ENCODE measurements around the gene ZBTB16. TPM values are rescaled to one million over a fixed set of nuclear protein-coding genes. Genes with fewer than 3 reads are reported as not detected.
A peak's percentile ranks its signal among the peaks of the same experiment; 100 is the strongest.

Gene ZBTB16
- total RNA-seq, 2 experiments from 2014 or later, result 19.1 to 20.6 TPM

- intact Hi-C loops (cut with DNase I, micrococcal nuclease), result no loop called here
- Mint-ChIP-seq H3K36me3 (ENCODE audit: low read depth) (no peaks in the 10 kb centered on the region), H3K27ac (no peak overlapping the region), H3K4me3 (no peak overlapping the region), H3K9me3 (no peaks in the 10 kb centered on the region), H3K27me3 (no peaks in the 10 kb centered on the region), H3K4me1 (ENCODE audit: low read depth) (peaks cover 70% of the 10 kb centered on the region)
- ChIA-PET CTCF (no interaction called here), POLR2A (no interaction called here)
- no peaks in the 10 kb centered on the region for H3K36me3 ChIP-seq (ENCODE audit: insufficient read depth, low read length)
- no peaks in the 10 kb centered on the region for H3K9me3 ChIP-seq (ENCODE audit: control insufficient read depth in 1 of 2, insufficient read depth in 1 of 2, low read length in 2 of 2)
- H3K27ac ChIP-seq (ENCODE audit: low read depth in 1 of 2, low read length in 2 of 2), result no peak overlapping the region
- H3K4me3 ChIP-seq (ENCODE audit: low read length), result no peak overlapping the region
- no peaks in the 10 kb centered on the region for H3K27me3 ChIP-seq (ENCODE audit: control insufficient read depth in 1 of 2, insufficient read depth in 2 of 2, low read length in 2 of 2)
- TF ChIP-seq CTCF (IDR thresholded peaks at IDR 0.05), result no peak
- peaks cover 63% of the 10 kb centered on the region for H3K4me1 ChIP-seq (ENCODE audit: insufficient read depth, low read length)
- DNase-seq (no peak), ATAC-seq (ENCODE audit: poor library complexity) (no peak)
Measured at GRCh38 chr11:114156782-114157181, 97.3 kb downstream of the ZBTB16 start.

DNA sequence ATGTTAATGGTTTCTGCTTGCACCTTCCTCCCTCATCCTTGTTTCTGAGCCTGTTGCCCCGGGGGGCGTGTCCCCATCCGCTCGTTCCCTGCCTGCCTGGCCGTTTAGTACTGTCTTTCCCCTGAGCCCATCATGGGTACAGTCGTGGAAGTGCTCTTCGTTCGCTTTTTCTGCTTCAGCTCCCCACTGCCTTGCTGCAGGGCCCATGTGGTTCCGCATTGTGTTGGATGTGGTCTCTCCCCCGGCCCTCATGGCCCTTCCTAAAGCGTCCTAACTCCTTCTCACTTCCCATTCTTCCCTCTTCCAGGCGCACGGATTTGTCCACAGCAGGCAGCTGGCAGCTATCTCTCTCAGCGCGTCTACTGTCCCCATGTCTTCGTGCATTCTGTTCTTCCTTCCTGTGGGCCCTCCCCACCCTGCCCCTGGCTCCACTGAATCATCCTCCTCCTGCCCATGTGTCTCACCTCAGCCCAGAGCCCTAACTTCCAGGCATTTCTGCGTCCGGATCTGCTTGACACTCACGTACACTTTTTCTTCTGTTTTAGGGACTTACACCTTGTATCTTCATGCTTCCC, 98.1 kb downstream of the ZBTB16 start:
- ChIA-PET POLR2A (interaction anchor here (0.8 to 6.3 kb wide), 4 partner anchors 13 to 97 kb away, joined by 3 to 53 read pairs (median 26); no protein-coding TSS in a partner anchor), CTCF (no interaction called here)
- H3K9me3 Mint-ChIP-seq, result no peaks in the 10 kb centered on the region
- no peak for TF ChIP-seq CTCF (IDR thresholded peaks at IDR 0.05)
- H3K4me1 ChIP-seq (ENCODE audit: insufficient read depth, low read length), result peaks cover 71% of the 10 kb centered on the region
- ATAC-seq (ENCODE audit: poor library complexity) (no peak), DNase-seq (no peak)
- no peak overlapping the region for H3K27ac ChIP-seq (ENCODE audit: low read depth in 1 of 2, low read length in 2 of 2)
- no peaks in the 10 kb centered on the region for H3K36me3 ChIP-seq (ENCODE audit: insufficient read depth, low read length)
- no peaks in the 10 kb centered on the region for H3K27me3 Mint-ChIP-seq
- peaks cover 69% of the 10 kb centered on the region for H3K4me1 Mint-ChIP-seq (ENCODE audit: low read depth)
- H3K27ac Mint-ChIP-seq, result peak overlapping the region; percentile 79
- no peak overlapping the region for H3K4me3 Mint-ChIP-seq
- H3K27me3 ChIP-seq (ENCODE audit: control insufficient read depth in 1 of 2, insufficient read depth in 2 of 2, low read length in 2 of 2), result no peaks in the 10 kb centered on the region
- no peaks in the 10 kb centered on the region for H3K36me3 Mint-ChIP-seq (ENCODE audit: low read depth)
- no peaks in the 10 kb centered on the region for H3K9me3 ChIP-seq (ENCODE audit: control insufficient read depth in 1 of 2, insufficient read depth in 1 of 2, low read length in 2 of 2)
- H3K4me3 ChIP-seq (ENCODE audit: low read length), result no peak overlapping the region
- intact Hi-C loops (cut with DNase I, micrococcal nuclease), result no loop called here

GRCh38 chr11:114158421-114158820, 98.9 kb downstream of the ZBTB16 start:
- peak overlapping the region; percentile 79 for H3K27ac Mint-ChIP-seq
- Histone ChIP-seq H3K27me3 (ENCODE audit: control insufficient read depth in 1 of 2, insufficient read depth in 2 of 2, low read length in 2 of 2) (no peaks in the 10 kb centered on the region), H3K27ac (ENCODE audit: low read depth in 1 of 2, low read length in 2 of 2) (no peak overlapping the region), H3K4me3 (ENCODE audit: low read length) (no peak overlapping the region), H3K4me1 (ENCODE audit: insufficient read depth, low read length) (peaks cover 77% of the 10 kb centered on the region), H3K36me3 (ENCODE audit: insufficient read depth, low read length) (no peaks in the 10 kb centered on the region), H3K9me3 (ENCODE audit: control insufficient read depth in 1 of 2, insufficient read depth in 1 of 2, low read length in 2 of 2) (no peaks in the 10 kb centered on the region)
- peaks cover 75% of the 10 kb centered on the region for H3K4me1 Mint-ChIP-seq (ENCODE audit: low read depth)
- TF ChIP-seq CTCF (IDR thresholded peaks at IDR 0.05), result no peak
- H3K27me3 Mint-ChIP-seq, result no peaks in the 10 kb centered on the region
- H3K9me3 Mint-ChIP-seq, result no peaks in the 10 kb centered on the region
- ATAC-seq (ENCODE audit: poor library complexity), result no peak
- ChIA-PET POLR2A (interaction anchor here (0.8 to 6.3 kb wide), 4 partner anchors 12 to 52 kb away, joined by 3 to 53 read pairs (median 26); no protein-coding TSS in a partner anchor), CTCF (no interaction called here)
- no peaks in the 10 kb centered on the region for H3K36me3 Mint-ChIP-seq (ENCODE audit: low read depth)
- intact Hi-C loops (cut with DNase I, micrococcal nuclease), result no loop called here
- DNase-seq, result no peak
- H3K4me3 Mint-ChIP-seq, result peak overlapping the region; percentile 1
